NOMO-1 treated with dmso at 0.1 percent for 144 hours (cell line): ENCODE results near the gene CASP9.
"Not testable (repeated sequence)": the region's sequence is repeated elsewhere in the genome, so short reads cannot be mapped to it uniquely, and the experiment has no call there.

Source experiments
- DNase-seq: peaks from one replicate; lab custom pipeline; 2025; ENCODE audit not compliant: unreplicated experiment; lab: John Stamatoyannopoulos, UW

Gene CASP9

DNA sequence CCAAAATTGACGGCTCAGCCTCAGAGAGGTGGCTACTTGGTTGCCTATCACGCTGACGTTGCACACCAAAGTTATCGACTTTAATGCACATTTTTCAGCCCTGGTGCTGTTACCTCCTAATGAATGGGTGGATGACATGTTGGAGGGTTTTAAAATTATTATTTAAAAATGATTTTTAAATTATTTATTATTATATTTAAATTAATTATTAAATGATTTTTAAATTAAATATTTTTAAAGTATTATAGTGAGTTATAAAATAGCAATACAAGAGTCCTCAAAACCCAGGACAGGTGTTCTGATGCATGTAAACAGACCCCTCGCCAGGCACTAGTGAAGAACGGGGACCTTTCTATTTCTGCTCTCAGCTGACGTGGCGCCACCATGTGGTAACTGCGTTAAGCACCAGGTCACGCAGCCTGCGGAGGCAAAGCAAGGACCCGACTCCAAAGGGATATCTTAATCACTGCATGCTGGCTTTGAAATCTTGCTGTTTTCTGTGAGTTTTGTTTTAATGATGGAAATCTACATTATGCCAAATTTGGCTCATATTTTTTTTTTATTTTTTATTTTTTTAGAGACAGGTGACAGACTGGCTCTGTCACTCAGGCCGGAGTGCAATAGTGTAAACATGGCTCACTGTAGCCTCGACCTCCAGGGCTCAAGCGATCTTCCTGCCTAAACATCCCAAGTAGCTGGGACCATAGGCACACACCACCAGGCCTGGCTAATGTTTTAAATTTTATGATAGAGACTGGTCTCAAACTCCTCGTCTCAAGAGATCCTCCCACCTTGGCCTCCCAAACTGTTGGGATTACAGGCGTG, 22.6 kb downstream of the CASP9 start:
- DNase-seq, result no peak

GRCh38 chr1:15500184-15501178, 23.5 kb downstream of the CASP9 start:
- DNase-seq, result no peak

DNA sequence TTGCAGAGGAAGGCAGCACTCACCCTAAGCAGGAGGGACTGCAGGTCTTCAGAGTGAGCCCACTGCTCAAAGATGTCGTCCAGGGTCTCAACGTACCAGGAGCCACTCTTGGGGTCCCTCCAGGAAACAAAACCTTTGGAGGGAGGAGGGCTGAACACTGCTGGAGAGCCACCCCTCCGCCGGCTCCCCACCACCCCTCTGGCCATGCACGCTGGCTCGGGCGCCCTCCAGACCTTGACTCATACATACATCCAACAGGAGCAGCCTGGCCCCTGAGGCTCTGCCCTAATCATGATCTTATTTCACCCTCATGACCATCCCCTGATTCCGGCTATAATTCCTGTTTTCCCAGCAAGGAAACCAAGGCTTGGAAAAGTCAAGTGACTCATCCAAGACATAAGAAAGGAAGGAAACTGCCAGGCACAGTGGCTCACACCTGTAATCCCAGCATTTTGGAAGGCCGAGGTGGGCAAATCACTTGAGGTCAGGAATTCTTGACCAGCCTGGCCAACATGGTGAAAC, 30.1 kb downstream of the CASP9 start:
- no peak for DNase-seq

DNA sequence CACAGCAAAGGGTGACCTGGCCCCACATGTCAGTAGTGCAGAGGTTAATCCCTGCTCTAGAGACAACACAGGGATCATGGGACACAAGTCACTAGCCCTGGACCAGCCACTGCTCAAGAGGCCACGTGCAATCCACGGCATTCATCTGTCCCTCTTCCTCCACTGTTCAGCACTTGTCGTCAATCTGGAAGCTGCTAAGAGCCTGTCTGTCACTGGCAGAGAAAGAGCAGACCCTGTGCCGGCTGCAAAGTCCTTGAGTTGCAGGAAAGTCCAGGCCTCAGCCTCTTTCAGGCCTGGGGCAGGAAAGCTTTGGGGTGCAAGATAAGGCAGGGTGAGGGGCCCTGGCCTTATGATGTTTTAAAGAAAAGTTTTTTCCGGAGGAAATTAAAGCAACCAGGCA, 31.4 kb downstream of the CASP9 start:
- no peak for DNase-seq

DNA sequence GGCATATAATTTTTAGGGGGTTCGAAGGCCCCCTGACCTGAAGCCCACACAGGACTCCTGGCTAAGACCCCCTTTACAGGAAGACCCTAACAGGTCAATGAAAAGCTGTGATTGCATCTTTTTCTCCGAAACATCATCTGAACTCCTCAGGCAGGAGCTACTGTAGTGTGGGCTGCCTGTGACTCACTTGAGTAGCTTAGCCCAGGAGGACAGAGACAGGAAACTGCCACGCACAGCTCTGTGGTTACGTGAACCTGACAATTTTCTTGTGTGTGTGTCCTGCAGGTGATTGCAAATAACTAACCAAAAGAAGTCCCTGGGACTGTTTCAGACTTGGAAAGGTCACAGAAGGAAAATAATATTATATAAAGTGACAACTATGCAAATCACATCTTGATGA, 33.0 kb downstream of the CASP9 start:
- not testable (repeated sequence) for DNase-seq

DNA sequence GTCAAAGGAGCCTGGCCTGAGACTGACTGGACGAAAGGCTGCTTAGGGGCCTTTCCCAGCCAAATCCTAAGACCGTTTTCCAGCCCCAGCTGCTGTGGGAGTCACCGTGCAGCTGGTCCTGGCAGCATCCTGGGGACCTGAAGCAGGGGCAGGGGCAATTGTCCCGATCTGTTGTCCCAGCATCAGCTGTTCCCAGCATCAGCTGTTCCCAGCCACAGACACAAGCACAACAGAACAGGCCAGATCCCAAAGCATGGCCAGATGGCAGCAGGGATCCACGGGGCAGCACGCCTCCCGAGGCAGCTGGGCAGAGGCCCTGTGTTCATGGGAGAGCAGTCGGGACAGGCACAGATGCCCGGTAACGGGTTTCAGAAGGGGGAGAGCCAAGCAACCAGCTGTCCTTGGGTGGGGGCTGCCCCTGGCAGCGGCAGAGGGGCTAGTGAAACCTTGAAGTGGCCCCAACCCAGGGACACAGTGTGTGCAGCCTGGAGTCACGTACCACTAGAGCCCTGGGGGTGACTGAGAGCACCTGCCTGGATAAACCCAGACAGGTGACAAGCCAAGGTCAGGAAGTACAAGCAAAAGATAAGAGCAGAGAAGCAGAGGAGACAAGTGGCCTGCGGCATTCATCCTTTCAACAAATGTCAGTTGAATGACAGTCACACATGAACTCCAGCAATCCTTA, 34.8 kb downstream of the CASP9 start:
- no peak for DNase-seq

DNA sequence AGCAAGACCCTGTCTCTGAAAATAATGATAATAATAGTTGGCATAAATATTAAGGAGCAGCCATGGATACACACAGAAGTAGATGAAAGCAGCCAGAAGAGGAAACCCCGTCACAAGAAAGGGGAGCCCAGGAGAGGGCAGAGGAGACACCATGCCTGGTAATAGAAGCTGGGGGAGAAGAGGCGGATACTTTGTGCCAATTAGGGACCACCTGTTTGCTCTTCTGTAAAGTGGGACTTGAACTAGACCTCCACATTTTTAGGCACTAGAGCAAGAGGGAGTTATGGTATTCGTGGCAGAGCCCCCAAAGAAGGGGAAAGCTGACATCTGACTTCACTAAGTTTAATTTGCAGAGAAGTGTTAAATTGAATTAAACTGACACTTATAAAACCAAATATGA, 35.6 kb downstream of the CASP9 start:
- no peak for DNase-seq

GRCh38 chr1:15486844-15487610, 37.0 kb downstream of the CASP9 start:
- not testable (repeated sequence) for DNase-seq

- DNase-seq, result no peak
These were observed 38.4 kb downstream of the CASP9 start for GRCh38 chr1:15485636-15486035.

- DNase-seq, result not testable (repeated sequence)
These were observed 39.6 kb downstream of the CASP9 start for GRCh38 chr1:15484443-15484842.

GRCh38 chr1:15483971-15484370, 40.0 kb downstream of the CASP9 start:
- DNase-seq, result no peak

GRCh38 chr1:15482983-15483543, 41.0 kb downstream of the CASP9 start:
- not testable (repeated sequence) for DNase-seq

- not testable (repeated sequence) for DNase-seq
These were observed 41.6 kb downstream of the CASP9 start for GRCh38 chr1:15482455-15482854.

GRCh38 chr1:15479654-15480347, 44.2 kb downstream of the CASP9 start:
- no peak for DNase-seq

DNA sequence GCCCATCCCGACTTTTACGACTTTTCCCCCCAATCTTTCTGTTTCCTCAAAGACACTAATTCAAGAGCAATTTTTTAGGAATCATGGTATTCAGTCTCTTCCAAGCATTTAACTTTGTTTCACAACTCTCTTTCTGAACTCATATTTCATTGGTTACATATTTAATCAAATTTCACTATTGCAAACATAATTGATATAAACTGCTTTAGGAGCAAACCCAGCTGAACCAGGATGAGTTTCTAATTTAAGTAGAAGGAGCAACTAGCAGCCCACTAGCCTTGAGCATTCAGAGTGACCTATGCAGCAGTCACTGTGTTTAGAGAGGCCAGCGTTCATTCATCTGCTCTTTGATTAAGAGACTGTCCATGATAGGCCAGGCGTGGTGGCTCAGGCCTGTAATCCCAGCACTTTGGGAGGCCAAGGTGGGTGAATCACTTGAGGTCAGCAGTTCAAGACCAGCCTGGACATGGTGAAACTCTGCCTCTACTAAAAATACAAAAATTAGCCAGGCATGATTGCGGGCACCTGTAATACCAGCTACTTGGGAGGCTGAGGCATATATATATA, 46.3 kb downstream of the CASP9 start:
- DNase-seq, result no peak

GRCh38 chr1:15476927-15477326, 47.1 kb downstream of the CASP9 start:
- DNase-seq, result no peak

GRCh38 chr1:15475752-15476314, 48.2 kb downstream of the CASP9 start, which contains the start of gene CELA2B:
TSS of gene CELA2B (plus strand) at chr1:15476104. CDS start at chr1:15476126, 22 bp downstream.
- no peak for DNase-seq

- no peak for DNase-seq
These were observed 51.4 kb downstream of the CASP9 start for GRCh38 chr1:15472587-15472986.

- not testable (repeated sequence) for DNase-seq
These were observed 52.3 kb downstream of the CASP9 start for GRCh38 chr1:15471723-15472122.
